ENCODE measurements around the gene PANK3. TPM values are rescaled to one million over a fixed set of nuclear protein-coding genes. Genes with fewer than 3 reads are reported as not detected.

The PANK3 gene
- total and polyA plus RNA-seq, 10 of the 15 experiments (the other 5 are each of a cell fraction or from before 2014, with no cell fraction given) = 4.7 to 43.7 (median 23.9) TPM

DNA sequence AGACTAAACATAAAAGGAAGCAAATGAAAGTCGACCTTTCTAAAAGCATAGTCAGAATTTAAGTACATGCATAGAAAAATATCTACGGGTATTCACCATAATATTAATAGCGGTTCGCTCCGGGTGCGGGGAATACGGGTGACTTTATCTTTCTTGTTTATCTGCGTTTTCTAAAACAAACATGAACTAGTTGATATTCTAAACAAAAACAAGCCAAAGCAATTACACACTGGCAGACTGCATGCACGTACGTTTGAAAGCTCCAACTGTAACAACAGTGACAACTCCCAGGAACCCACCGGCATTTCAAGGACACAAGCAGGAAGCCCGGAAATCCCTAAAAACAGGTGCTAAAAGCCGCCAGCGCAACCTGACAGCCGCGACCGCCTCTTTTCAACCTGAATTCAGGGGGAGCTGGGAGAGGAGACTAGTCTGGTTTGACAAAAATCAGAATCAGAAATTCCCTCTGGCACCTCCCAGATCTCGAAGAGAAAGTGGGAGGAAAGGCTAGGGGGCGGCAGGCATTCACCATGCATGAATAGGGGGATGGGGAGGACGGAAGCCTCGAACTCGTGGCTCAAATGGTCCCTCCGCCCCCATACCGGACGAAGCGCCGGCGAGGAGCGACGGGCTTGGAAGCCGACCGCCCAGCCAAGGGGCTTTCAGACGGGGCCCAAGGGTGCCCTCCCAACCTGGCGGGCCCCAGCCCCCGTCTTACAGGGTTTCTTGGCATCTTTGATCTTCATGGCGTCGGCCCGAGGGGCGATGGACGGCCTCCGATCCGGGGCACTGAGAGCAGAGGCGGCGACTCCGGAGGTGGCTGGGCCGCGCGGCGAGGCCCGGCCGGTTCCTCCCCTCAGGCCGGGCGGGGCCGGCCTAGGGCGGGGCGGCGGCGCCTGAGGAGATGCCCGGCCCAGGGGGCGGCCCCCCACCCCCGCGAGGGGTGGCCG lies at the start of gene PANK3 (continued):
- 0 out of 2 replicates have a peak, but pooled peaks have one; percentile 3 for TF ChIP-seq JUND (IDR thresholded peaks at IDR 0.05; ENCODE audit: low read depth, low read length)
- no peak for TF ChIP-seq ZZZ3 (IDR thresholded peaks at IDR 0.05; ENCODE audit: control insufficient read depth, insufficient read length, low read depth)
- TF ChIP-seq MTA2 (IDR thresholded peaks at IDR 0.05; ENCODE audit: low read depth) = 0 out of 2 replicates have a peak, but pooled peaks have one; percentile 7
- TF ChIP-seq GATAD2B (conservative IDR thresholded peaks at IDR 0.05; ENCODE audit: low read depth) = peak; percentile 98; the same call in 1 of the 2 replicates
- TF ChIP-seq ASH2L (IDR thresholded peaks at IDR 0.05; ENCODE audit: borderline replicate concordance, low read depth) = peak; percentile 28; the same call in 1 of the 2 replicates
- peak; percentile 65 for TF ChIP-seq NBN (IDR thresholded peaks at IDR 0.05)
- TF ChIP-seq, protein P1, sequence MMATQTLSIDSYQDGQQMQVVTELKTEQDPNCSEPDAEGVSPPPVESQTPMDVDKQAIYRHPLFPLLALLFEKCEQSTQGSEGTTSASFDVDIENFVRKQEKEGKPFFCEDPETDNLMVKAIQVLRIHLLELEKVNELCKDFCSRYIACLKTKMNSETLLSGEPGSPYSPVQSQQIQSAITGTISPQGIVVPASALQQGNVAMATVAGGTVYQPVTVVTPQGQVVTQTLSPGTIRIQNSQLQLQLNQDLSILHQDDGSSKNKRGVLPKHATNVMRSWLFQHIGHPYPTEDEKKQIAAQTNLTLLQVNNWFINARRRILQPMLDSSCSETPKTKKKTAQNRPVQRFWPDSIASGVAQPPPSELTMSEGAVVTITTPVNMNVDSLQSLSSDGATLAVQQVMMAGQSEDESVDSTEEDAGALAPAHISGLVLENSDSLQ (IDR thresholded peaks at IDR 0.05) = no peak
- TF ChIP-seq SMARCA5 (IDR thresholded peaks at IDR 0.05) = peak; percentile 76; the same call in 1 of the 2 replicates
- peak; percentile 97; the same call in 1 of the 2 replicates for TF ChIP-seq CHD4 (IDR thresholded peaks at IDR 0.05)
- TF ChIP-seq CREB1 (IDR thresholded peaks at IDR 0.05; ENCODE audit: low read depth) = 0 out of 2 replicates have a peak, but pooled peaks have one; percentile 28
- TF ChIP-seq, protein P2, sequence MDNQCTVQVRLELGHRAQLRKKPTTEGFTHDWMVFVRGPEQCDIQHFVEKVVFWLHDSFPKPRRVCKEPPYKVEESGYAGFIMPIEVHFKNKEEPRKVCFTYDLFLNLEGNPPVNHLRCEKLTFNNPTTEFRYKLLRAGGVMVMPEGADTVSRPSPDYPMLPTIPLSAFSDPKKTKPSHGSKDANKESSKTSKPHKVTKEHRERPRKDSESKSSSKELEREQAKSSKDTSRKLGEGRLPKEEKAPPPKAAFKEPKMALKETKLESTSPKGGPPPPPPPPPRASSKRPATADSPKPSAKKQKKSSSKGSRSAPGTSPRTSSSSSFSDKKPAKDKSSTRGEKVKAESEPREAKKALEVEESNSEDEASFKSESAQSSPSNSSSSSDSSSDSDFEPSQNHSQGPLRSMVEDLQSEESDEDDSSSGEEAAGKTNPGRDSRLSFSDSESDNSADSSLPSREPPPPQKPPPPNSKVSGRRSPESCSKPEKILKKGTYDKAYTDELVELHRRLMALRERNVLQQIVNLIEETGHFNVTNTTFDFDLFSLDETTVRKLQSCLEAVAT (IDR thresholded peaks at IDR 0.05) = 0 out of 2 replicates have a peak, but pooled peaks have one; percentile 18
- TF ChIP-seq, protein P3, sequence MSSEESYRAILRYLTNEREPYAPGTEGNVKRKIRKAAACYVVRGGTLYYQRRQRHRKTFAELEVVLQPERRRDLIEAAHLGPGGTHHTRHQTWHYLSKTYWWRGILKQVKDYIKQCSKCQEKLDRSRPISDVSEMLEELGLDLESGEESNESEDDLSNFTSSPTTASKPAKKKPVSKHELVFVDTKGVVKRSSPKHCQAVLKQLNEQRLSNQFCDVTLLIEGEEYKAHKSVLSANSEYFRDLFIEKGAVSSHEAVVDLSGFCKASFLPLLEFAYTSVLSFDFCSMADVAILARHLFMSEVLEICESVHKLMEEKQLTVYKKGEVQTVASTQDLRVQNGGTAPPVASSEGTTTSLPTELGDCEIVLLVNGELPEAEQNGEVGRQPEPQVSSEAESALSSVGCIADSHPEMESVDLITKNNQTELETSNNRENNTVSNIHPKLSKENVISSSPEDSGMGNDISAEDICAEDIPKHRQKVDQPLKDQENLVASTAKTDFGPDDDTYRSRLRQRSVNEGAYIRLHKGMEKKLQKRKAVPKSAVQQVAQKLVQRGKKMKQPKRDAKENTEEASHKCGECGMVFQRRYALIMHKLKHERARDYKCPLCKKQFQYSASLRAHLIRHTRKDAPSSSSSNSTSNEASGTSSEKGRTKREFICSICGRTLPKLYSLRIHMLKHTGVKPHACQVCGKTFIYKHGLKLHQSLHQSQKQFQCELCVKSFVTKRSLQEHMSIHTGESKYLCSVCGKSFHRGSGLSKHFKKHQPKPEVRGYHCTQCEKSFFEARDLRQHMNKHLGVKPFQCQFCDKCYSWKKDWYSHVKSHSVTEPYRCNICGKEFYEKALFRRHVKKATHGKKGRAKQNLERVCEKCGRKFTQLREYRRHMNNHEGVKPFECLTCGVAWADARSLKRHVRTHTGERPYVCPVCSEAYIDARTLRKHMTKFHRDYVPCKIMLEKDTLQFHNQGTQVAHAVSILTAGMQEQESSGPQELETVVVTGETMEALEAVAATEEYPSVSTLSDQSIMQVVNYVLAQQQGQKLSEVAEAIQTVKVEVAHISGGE (CRISPR knock-in tag; IDR thresholded peaks at IDR 0.05) = no peak
- TF ChIP-seq CHD1 (IDR thresholded peaks at IDR 0.05; ENCODE audit: low read depth, low read length) = 0 out of 2 replicates have a peak, but pooled peaks have one; percentile 22
- 0 out of 2 replicates have a peak, but pooled peaks have one; percentile 67 for TF ChIP-seq ZNF207 (IDR thresholded peaks at IDR 0.05; ENCODE audit: borderline replicate concordance)
- TF ChIP-seq TAF1 (IDR thresholded peaks at IDR 0.05; ENCODE audit: borderline replicate concordance, low read depth, low read length) = peak; percentile 61; the same call in 1 of the 2 replicates
- TF ChIP-seq GABPA (IDR thresholded peaks at IDR 0.05; ENCODE audit: low read depth) = peak; percentile 45; the same call in 1 of the 2 replicates
- no peak for TF ChIP-seq EZH2 (IDR thresholded peaks at IDR 0.05; ENCODE audit: borderline replicate concordance, control insufficient read depth, low read depth, low read length)
- TF ChIP-seq, protein P4, sequence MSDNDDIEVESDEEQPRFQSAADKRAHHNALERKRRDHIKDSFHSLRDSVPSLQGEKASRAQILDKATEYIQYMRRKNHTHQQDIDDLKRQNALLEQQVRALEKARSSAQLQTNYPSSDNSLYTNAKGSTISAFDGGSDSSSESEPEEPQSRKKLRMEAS (IDR thresholded peaks at IDR 0.05; ENCODE audit: low read depth, low read length) = peak; percentile 10; the same call in 1 of the 2 replicates
- no peak for TF ChIP-seq SIN3A (IDR thresholded peaks at IDR 0.05; ENCODE audit: low read depth, low read length)
- 0 out of 2 replicates have a peak, but pooled peaks have one; percentile 25 for TF ChIP-seq ZBED1 (IDR thresholded peaks at IDR 0.05; ENCODE audit: borderline replicate concordance)
- no peak for TF ChIP-seq RAD21 (IDR thresholded peaks at IDR 0.05; ENCODE audit: insufficient read depth, low read depth, low read length)
